Panc1 (cell line): ENCODE measurements around the gene ABTB2.

Source experiments
- CTCF ChIP-seq: fragments of 450-650 bp; IDR thresholded peaks from 2 replicates; pipeline ENCODE4 v1.5.1; 2017; ENCODE audit warnings: mild to moderate bottlenecking
- SIN3A ChIP-seq: IDR thresholded peaks from 2 replicates; pipeline ENCODE4 v1.6.1; 2012; ENCODE audit warnings: low read depth, mild to moderate bottlenecking, low read length, moderate library complexity, borderline replicate concordance; ENCODE audit not compliant: insufficient read depth

DNA sequence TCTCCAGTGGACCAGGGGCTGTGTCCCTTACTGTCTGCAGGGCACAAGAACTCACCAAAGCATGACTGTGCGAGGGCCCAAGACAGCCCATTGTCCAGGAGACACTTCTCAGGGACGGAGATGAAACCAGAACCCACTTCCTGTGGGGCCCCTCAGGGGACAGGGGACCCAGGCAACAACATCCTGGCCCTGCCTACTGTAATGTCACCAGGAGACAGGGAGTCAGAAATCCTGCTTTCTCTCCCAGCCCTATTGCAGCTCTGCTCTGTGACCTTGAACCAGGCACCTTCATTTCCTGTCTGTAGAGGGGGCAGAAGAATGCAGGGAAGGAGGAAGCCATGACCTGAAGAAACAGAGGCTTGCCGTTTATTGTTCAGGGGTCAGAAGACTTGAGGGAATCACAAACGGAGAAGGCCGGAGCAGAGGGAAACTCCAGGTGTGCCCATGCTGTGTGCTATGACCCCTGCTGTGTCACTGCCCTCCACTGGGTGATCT is 154.4 kb downstream of the ABTB2 start:
- TF ChIP-seq CTCF (no peak), SIN3A (no peak)
